Heart right ventricle (tissue), 16 donors: ENCODE data around the gene CNTN2. TPM values are rescaled to one million over a fixed set of nuclear protein-coding genes. Genes with fewer than 3 reads are reported as not detected.

Source experiments
- ATAC-seq, 8 donors: fragments of 200-7000 bp; cut with Tn5 transposase; one replicate each; pipeline ENCODE4 v1.9.1; 2020; ENCODE audit warnings: mild to moderate bottlenecking in 8 of 8, moderate library complexity in 8 of 8, moderate number of reproducible peaks in 1 of 8
- DNase-seq, 2 donors: peaks; one replicate each; pipeline ENCODE4 v3.0.0-alpha.2; 2020
- H3K27ac ChIP-seq, 10 donors: fragments of 200-600 bp; sonication (generic) in 2 of 10; one replicate each; pipeline versions ENCODE4 v1.5.0 to v1.8.0; 2020 to 2022; ENCODE audit warnings: mild to moderate bottlenecking in 3 of 10
- H3K27me3 ChIP-seq, 7 donors: fragments of 200-600 bp; one replicate each; pipeline ENCODE4 v1.8.0; 2021 to 2022; ENCODE audit warnings: mild to moderate bottlenecking in 2 of 7
- H3K36me3 ChIP-seq, 9 donors: fragments of 200-600 bp; sonication (generic) in 1 of 9; one replicate each; pipeline versions ENCODE4 v1.5.0 to v1.8.0; 2020 to 2022; ENCODE audit warnings: mild to moderate bottlenecking in 2 of 9
- H3K4me1 ChIP-seq, 9 donors: fragments of 200-600 bp; sonication (generic) in 1 of 9; one replicate each; pipeline versions ENCODE4 v1.5.0 to v1.8.0; 2020 to 2022; ENCODE audit warnings: mild to moderate bottlenecking in 4 of 9
- H3K4me3 ChIP-seq, 10 donors: fragments of 200-600 bp; sonication (generic) in 2 of 10; one replicate each; pipeline versions ENCODE4 v1.5.0 to v1.8.0; 2020 to 2022; ENCODE audit warnings: mild to moderate bottlenecking in 7 of 10, moderate library complexity in 2 of 10
- H3K9me3 ChIP-seq, 11 donors: fragments of 200-600 bp in 10 of 11; sonication (generic) in 2 of 11; one replicate each; pipeline versions ENCODE4 v1.5.0 to v1.8.0; 2013 to 2022; ENCODE audit warnings: mild to moderate bottlenecking in 2 of 11, control low read depth in 1 of 11, moderate library complexity in 1 of 11
- CTCF ChIP-seq, 9 donors: fragments of 200-600 bp; sonication (generic) in 2 of 9; IDR thresholded peaks; one replicate each; pipeline versions ENCODE4 v1.5.0 to v1.8.0; 2021 to 2022; ENCODE audit warnings: antibody characterized with exemption in 9 of 9, mild to moderate bottlenecking in 5 of 9, moderate library complexity in 1 of 9
- WGBS, 2 donors: extraction: QIAGEN DNeasy Blood & Tissue Kit; methylation state at CpG; one replicate each; pipeline ENCODE4 v1.1.7; 2013; ENCODE audit warnings: inconsistent platforms in 1 of 2; 5-methylcytosine and 5-hydroxymethylcytosine counted together
- intact Hi-C, 10 donors: fragments of 100-400 bp; cut with DNase I; formaldehyde crosslinking; loops; one replicate each; pipeline versions ENCODE4 v1.11.1 to v1.14.2; 2022
- polyA plus RNA-seq, 2 donors: library from polyadenylated mRNA; stranded (reverse); fragments of 200-250 nt; gene quantifications; one replicate each; pipeline ENCODE4 v1.2.3, GENCODE V29; 2013
- total RNA-seq, 10 donors: library from RNA; stranded (reverse); fragmentation: NEBNext Ultra II Directional in 3 of 10; extraction: Animal tissue kit (Norgen Biotek cat#: 25700) in 3 of 10; gene quantifications; one replicate each; pipeline versions ENCODE4 v1.2.1 to v1.2.4, GENCODE V29; 2021 to 2023
- donor health status: Arrhythmogenic right ventricular cardiomyopathy.
- donor health status: ischemic (EF 13 %, LVEDD 7.1; RV severe dilation, severe dysfunction).
- donor health status: healthy with polysubstance abuse.
- donor health status: DM: no; HTN: yes; CAD: no.
- donor health status: DM: no; HTN: no; CAD: no.
- donor health status: ischemic (EF 25% LVEDD 6.9; RV normal size, moderate dysfunction).
- donor health status: ischemic (EF 25% LVEDD 5.7; RV mildly dilated, moderate dysfunction).
- donor health status: healthy.
- donor health status: DM: yes; HTN: yes; CAD: no.
- donor health status: Ischemic cardiomyopathy.
- donor health status: ischemic (EF 35%, LVEDD 5.7; RV mildly dilated, moderate dysfunction).
- donor health status: nonischemic (EF 11% LVEDD 7.7; RV severe dilation, severe dysfunction).
- donor health status: DM: yes; HTN: yes; CAD: no.
- donor health status: PGD.
- donor health status: ischemic (EF 29% LVEDD 5.4; RV normal size, mild dysfunction).
- donor health status: nonischemic (EF 23%, LVEDD 6.1; RV moderate dilation, normal function).

Gene CNTN2
- total and polyA plus RNA-seq, 12 donors = 0.04 to 0.73 (median 0.25) TPM; not detected in 3

DNA sequence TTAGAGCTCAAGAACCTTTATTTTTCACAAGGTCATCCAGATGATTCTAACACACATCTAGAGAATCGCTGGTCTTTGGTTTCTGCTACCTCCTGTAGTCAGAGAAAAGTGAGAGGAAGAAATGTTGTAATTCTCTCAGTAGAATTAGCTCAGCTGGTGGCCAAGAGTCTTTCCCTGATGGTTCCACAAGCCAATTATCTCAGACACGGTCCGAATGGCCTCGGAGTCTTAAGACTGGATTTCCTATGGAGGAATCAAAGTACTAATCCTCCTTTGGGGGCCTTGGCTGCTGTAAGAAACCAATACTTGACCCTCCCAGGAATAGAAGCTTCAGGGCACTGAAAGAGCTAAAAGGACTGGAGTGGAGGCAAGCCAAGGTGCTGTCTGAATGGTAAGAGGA, 39.4 kb downstream of the CNTN2 start:
- H3K36me3 ChIP-seq = peaks cover 0 to 50% (median 18%) of the 10 kb centered on the region in 9 donors
- intact Hi-C loops = no loop called here
- TF ChIP-seq CTCF (IDR thresholded peaks at IDR 0.05) = no peak
- H3K9me3 ChIP-seq = no peaks in the 10 kb centered on the region
- WGBS, 2 donors = 92 to 98% methylated on average over 4 of the region's 4 CpGs
- H3K4me3 ChIP-seq = no peak overlapping the region
- DNase-seq (no peak), ATAC-seq (no peak)
- H3K27me3 ChIP-seq = no peaks in the 10 kb centered on the region
- H3K27ac ChIP-seq = no peak overlapping the region
- peaks cover 0 to 6% (median 1%) of the 10 kb centered on the region in 9 donors for H3K4me1 ChIP-seq

GRCh38 chr1:205084360-205084759, 41.3 kb downstream of the CNTN2 start, which contains the start of gene TMEM81:
TMEM81 (minus strand) TSS chr1:205084460; CDS start chr1:205084320, 140 bp downstream.
- Histone ChIP-seq H3K4me3 (no peak within 1 kb of the TSS), H3K4me1 (no peaks in the 10 kb centered on the region), H3K27ac (no peak within 1 kb of the TSS), H3K27me3 (no peaks in the 10 kb centered on the region), H3K9me3 (no peaks in the 10 kb centered on the region), H3K36me3 (peaks cover 0 to 69% (median 32%) of the 10 kb centered on the region in 9 donors)
- DNase-seq = no peak
- WGBS, 2 donors = 97 to 98% methylated on average over 2 of the region's 2 CpGs
- no peak for ATAC-seq
- TF ChIP-seq CTCF (IDR thresholded peaks at IDR 0.05) = no peak
- intact Hi-C loops = no loop called here

DNA sequence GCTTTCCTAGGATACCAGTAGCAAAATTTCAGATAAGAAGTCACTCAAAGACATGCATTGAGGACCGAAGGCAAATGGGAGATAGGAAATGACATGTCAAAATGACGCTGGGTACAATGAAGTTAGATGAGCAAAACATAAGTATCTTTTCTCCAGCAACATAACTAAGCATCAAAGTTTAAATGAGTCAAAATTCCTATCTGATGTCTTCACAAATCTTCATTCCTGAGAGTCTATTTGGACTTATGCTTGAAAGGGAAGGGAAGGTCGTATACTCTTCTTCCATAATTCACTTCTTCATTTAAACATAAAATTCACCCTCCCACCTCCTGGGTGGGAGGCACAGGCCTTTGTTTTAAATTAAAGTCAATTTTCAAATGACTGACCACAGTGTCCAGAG, 45.3 kb downstream of the CNTN2 start:
- intact Hi-C loops = no loop called here
- H3K4me3 ChIP-seq = no peak overlapping the region
- H3K27ac ChIP-seq = no peak overlapping the region
- no peaks in the 10 kb centered on the region for H3K4me1 ChIP-seq
- H3K27me3 ChIP-seq = no peaks in the 10 kb centered on the region
- no peak for TF ChIP-seq CTCF (IDR thresholded peaks at IDR 0.05)
- peaks cover 0 to 98% (median 57%) of the 10 kb centered on the region in 9 donors for H3K36me3 ChIP-seq
- WGBS, 2 donors = 87 to 91% methylated on average over 3 of the region's 3 CpGs
- no peaks in the 10 kb centered on the region for H3K9me3 ChIP-seq
- DNase-seq (no peak), ATAC-seq (no peak)

GRCh38 chr1:205091043-205091740, 48.2 kb downstream of the CNTN2 start:
- no peaks in the 10 kb centered on the region for H3K27me3 ChIP-seq
- no peaks in the 10 kb centered on the region for H3K9me3 ChIP-seq
- 92 to 95% methylated on average over 4 of the region's 4 CpGs for WGBS, 2 donors
- H3K4me1 ChIP-seq = no peaks in the 10 kb centered on the region
- no peak overlapping the region for H3K27ac ChIP-seq
- ATAC-seq (no peak), DNase-seq (no peak)
- no peak for TF ChIP-seq CTCF (IDR thresholded peaks at IDR 0.05)
- H3K4me3 ChIP-seq = no peak overlapping the region
- H3K36me3 ChIP-seq = peaks cover 0 to 97% (median 68%) of the 10 kb centered on the region in 9 donors
- intact Hi-C loops = no loop called here
